Mucosa of rectum (tissue), 2 donors: Measurements from ENCODE around the gene EFHC2.
A peak's percentile ranks its signal among the peaks of the same experiment; 100 is the strongest.
"Not testable (repeated sequence)": the region's sequence is repeated elsewhere in the genome, so short reads cannot be mapped to it uniquely, and the experiment has no call there.

ENCODE experiments used
- H3K27ac ChIP-seq, 2 donors: one replicate each; pipeline ENCODE4 v1.7.0; 2013; ENCODE audit warnings: inconsistent platforms in 2 of 2, low read depth in 2 of 2, low read length in 2 of 2
- H3K27me3 ChIP-seq, 2 donors: one replicate each; pipeline ENCODE4 v1.7.0; 2013; ENCODE audit warnings: low read length in 2 of 2; ENCODE audit not compliant: control insufficient read depth in 2 of 2, insufficient read depth in 2 of 2
- H3K36me3 ChIP-seq, 2 donors: one replicate each; pipeline ENCODE4 v1.7.0; 2013; ENCODE audit warnings: low read length in 2 of 2; ENCODE audit not compliant: control insufficient read depth in 2 of 2, insufficient read depth in 2 of 2
- H3K4me1 ChIP-seq, 2 donors: one replicate each; pipeline ENCODE4 v1.7.0; 2013; ENCODE audit warnings: low read length in 2 of 2, mild to moderate bottlenecking in 1 of 2; ENCODE audit not compliant: control insufficient read depth in 2 of 2, insufficient read depth in 2 of 2
- H3K4me3 ChIP-seq, 2 donors: one replicate each; pipeline ENCODE4 v1.7.0; 2013; ENCODE audit warnings: low read length in 2 of 2
- H3K9ac ChIP-seq, 2 donors: one replicate each; pipeline ENCODE4 v1.7.0; 2013; ENCODE audit warnings: low read length in 2 of 2, low read depth in 1 of 2, mild to moderate bottlenecking in 1 of 2
- H3K9me3 ChIP-seq, 2 donors: one replicate each; pipeline ENCODE4 v1.7.0; 2013; ENCODE audit warnings: low read length in 2 of 2; ENCODE audit not compliant: control insufficient read depth in 2 of 2
- donor health status: healthy.
- donor health status: Normal muscosa, but diverticular disease.

Gene EFHC2

DNA sequence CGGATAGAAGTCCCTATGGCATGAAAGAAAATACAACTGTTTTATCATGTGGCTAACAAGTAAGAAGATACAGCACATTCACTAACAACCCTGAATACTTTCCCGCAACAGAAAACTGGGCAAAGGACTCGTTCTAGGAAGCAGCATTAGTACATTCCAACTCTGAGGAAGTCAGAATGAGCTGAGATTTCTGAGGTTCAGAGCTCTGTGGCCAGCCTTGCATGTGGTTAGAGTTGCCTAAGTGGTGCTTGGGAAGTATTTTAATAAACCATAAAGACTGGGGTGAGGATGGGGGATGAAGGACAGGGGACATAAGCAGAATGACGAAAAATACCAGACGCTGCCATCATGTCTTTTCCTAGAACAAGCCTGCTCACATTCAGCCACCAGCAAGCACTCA is 82.2 kb downstream of the EFHC2 start:
- peaks cover 0 to 3% of the 10 kb centered on the region in 2 donors for H3K27me3 ChIP-seq
- H3K9ac ChIP-seq = no peak overlapping the region
- no peaks in the 10 kb centered on the region for H3K4me1 ChIP-seq
- H3K36me3 ChIP-seq = no peaks in the 10 kb centered on the region
- no peak overlapping the region for H3K27ac ChIP-seq
- H3K4me3 ChIP-seq = no peak overlapping the region
- H3K9me3 ChIP-seq = no peaks in the 10 kb centered on the region

DNA sequence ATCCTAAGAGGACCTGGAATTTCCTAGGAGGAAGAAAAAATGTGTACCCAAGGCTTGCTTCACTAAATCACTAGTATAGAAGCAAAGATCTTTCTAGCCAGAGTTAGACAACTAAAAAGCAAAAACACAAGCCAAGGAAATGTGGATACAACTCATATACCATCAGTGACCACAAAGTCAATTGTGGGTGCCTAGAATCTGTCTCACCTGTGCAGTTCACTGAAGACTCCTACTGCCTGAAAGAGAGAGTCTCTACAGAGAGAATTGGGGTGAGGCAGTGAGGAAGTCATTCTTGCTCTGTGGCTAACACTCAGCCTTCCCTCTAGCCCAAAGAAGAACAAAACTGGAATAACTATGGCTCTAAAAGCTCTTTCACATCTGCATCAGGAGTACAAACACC is 82.9 kb downstream of the EFHC2 start:
- Histone ChIP-seq H3K4me1 (no peaks in the 10 kb centered on the region), H3K27me3 (no peaks in the 10 kb centered on the region), H3K36me3 (no peaks in the 10 kb centered on the region), H3K9ac (no peak overlapping the region), H3K27ac (no peak overlapping the region), H3K4me3 (no peak overlapping the region), H3K9me3 (no peaks in the 10 kb centered on the region)

- not testable (repeated sequence) for H3K9ac ChIP-seq, H3K4me1 ChIP-seq, H3K27me3 ChIP-seq, H3K9me3 ChIP-seq, H3K36me3 ChIP-seq, H3K27ac ChIP-seq, H3K4me3 ChIP-seq
Measured at GRCh38 chrX:44255742-44256141, 87.7 kb downstream of the EFHC2 start.

- H3K4me1 ChIP-seq = peaks cover 0 to 5% of the 10 kb centered on the region in 2 donors
- H3K36me3 ChIP-seq = no peaks in the 10 kb centered on the region
- H3K4me3 ChIP-seq = peak overlapping the region in 1 of 2 donors; percentile 26
- H3K9me3 ChIP-seq = no peaks in the 10 kb centered on the region
- no peak overlapping the region for H3K9ac ChIP-seq
- H3K27me3 ChIP-seq = no peaks in the 10 kb centered on the region
- H3K27ac ChIP-seq = no peak overlapping the region
Measured at GRCh38 chrX:44253575-44253942, 89.9 kb downstream of the EFHC2 start.

GRCh38 chrX:44252688-44253574 is 90.5 kb downstream of the EFHC2 start:
- peak overlapping the region; percentile 18 to 48 for H3K4me3 ChIP-seq
- not testable (repeated sequence) for H3K27ac ChIP-seq, H3K36me3 ChIP-seq, H3K9me3 ChIP-seq, H3K9ac ChIP-seq, H3K4me1 ChIP-seq, H3K27me3 ChIP-seq

GRCh38 chrX:44247468-44247867 is 96.0 kb downstream of the EFHC2 start:
- H3K27ac ChIP-seq = no peak overlapping the region
- H3K9ac ChIP-seq = no peak overlapping the region
- peaks cover 0 to 3% of the 10 kb centered on the region in 2 donors for H3K27me3 ChIP-seq
- no peaks in the 10 kb centered on the region for H3K36me3 ChIP-seq
- no peaks in the 10 kb centered on the region for H3K9me3 ChIP-seq
- H3K4me3 ChIP-seq = no peak overlapping the region
- no peaks in the 10 kb centered on the region for H3K4me1 ChIP-seq

DNA sequence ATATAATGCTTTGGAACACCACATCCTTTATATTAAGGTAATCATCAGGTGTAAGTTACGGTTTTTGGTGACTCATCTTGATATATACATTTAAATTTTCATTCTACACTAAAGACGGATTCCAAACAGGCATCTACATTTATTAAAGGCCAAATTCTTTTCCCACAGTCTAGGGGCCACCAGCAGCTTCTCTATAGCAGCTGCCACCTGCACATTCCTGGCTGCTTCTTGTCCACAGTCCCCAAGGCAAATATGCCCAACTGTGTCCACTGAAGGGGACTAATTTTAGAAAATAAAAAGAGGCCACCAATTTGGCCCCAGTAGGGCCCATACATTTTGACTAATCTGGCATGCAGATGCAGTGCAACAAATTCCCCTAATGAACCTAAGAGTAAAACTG is 96.6 kb downstream of the EFHC2 start:
- H3K4me3 ChIP-seq = no peak overlapping the region
- no peaks in the 10 kb centered on the region for H3K36me3 ChIP-seq
- no peaks in the 10 kb centered on the region for H3K9me3 ChIP-seq
- no peak overlapping the region for H3K9ac ChIP-seq
- peaks cover 0 to 3% of the 10 kb centered on the region in 2 donors for H3K27me3 ChIP-seq
- H3K4me1 ChIP-seq = no peaks in the 10 kb centered on the region
- no peak overlapping the region for H3K27ac ChIP-seq

DNA sequence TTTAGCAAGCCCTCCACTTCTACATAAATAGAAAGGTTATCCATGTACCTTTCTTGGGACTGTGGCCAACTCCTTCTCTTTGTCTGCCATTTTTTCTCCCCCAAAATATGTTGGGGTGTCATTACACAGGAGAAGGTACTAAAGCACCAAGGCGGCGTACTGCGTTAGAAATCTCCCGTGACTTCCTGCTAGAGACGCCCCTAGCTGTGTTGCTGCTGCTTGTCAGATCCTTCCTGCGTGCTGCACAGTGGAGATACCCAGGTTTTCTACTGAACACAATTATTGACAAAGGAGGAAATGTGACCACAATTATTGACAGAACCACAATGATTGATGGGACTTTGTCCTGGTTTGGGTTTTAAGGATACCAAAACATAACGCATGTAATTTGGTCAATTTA is 97.7 kb downstream of the EFHC2 start:
- no peak overlapping the region for H3K27ac ChIP-seq
- H3K4me3 ChIP-seq = no peak overlapping the region
- no peaks in the 10 kb centered on the region for H3K9me3 ChIP-seq
- H3K27me3 ChIP-seq = peaks cover 3% of the 10 kb centered on the region in 2 donors
- H3K36me3 ChIP-seq = no peaks in the 10 kb centered on the region
- H3K4me1 ChIP-seq = no peaks in the 10 kb centered on the region
- no peak overlapping the region for H3K9ac ChIP-seq

DNA sequence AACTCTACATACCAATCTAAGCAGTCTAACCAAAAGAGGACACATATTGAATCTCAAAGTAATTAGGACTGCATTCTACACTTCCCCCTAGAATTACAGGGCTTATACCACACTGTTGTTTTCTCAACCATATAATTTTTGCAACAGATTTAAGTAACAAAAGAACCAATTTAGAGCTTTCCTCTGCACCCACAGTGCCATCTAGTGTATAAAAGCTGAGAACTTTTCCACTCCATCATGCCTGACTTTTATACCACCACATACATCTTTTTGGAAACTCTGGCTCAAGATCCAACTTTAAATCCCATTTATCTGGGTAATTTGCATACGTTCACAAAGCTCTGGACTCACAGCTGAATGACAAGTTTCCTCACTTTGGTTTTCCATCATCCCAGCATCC is 99.5 kb downstream of the EFHC2 start:
- H3K27me3 ChIP-seq = peaks cover 3% of the 10 kb centered on the region in 2 donors
- H3K36me3 ChIP-seq = no peaks in the 10 kb centered on the region
- no peaks in the 10 kb centered on the region for H3K9me3 ChIP-seq
- no peak overlapping the region for H3K4me3 ChIP-seq
- H3K27ac ChIP-seq = no peak overlapping the region
- H3K9ac ChIP-seq = no peak overlapping the region
- no peaks in the 10 kb centered on the region for H3K4me1 ChIP-seq

GRCh38 chrX:44241546-44241945 is 101.9 kb downstream of the EFHC2 start:
- Histone ChIP-seq H3K36me3 (no peaks in the 10 kb centered on the region), H3K4me1 (no peaks in the 10 kb centered on the region), H3K27ac (no peak overlapping the region), H3K27me3 (peaks cover 0 to 3% of the 10 kb centered on the region in 2 donors), H3K4me3 (no peak overlapping the region), H3K9ac (no peak overlapping the region), H3K9me3 (no peaks in the 10 kb centered on the region)
